GM18861 (cell line): ENCODE data around the gene ACTN2.

Source experiments
- ATAC-seq: cut with Tn5 transposase; IDR thresholded peaks from one replicate; pipeline ENCODE4 v1.9.1; 2021; ENCODE audit not compliant: unreplicated experiment

ACTN2 gene

DNA sequence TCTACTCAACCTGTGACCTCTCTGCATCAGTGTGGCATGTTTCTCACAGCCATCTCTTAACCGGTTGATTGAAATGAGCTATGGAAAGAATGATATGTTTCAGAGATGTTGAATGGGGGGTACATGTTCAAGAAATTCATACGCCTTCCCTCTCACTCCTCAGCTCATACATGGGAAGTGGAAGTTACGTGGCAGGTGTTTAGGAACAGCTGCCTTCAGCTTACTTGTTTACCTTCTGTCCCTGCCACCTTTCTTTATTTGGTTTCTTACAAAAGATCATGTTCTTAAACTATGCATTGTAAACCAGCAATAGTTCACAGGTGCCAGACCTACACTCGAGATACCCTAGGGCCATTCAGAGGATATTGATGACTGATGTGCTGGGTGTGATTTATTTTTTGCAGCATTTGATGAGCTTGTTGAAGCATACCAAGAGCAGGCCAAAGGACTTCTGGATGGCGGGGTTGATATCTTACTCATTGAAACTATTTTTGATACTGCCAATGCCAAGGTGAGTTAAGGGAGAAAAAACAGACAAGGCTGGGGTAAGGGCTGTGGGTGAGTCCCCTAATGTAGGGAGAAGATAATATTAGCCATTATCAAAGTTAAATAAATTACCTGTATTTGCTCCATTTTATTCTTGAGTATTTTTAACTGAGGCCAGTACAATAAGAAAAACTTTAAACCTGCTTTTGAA, 126.2 kb downstream of the ACTN2 start:
- no peak for ATAC-seq
